Thyroid gland (tissue), 4 donors: ENCODE measurements around the gene EPHA1.

Source experiments
- CTCF ChIP-seq, 6 experiments: fragments of 200-600 bp in 3 of 6; fragments of 450-650 bp in 3 of 6; sonication (generic) in 3 of 6; IDR thresholded peaks; one replicate each; pipeline ENCODE4 v1.5.1; 2016 to 2019; ENCODE audit warnings: antibody characterized with exemption in 6 of 6, mild to moderate bottlenecking in 2 of 6, inconsistent platforms in 1 of 6, moderate library complexity in 1 of 6
- POLR2A ChIP-seq, 2 donors: fragments of 450-650 bp; IDR thresholded peaks; one replicate each; pipeline ENCODE4 v1.6.1; 2017; ENCODE audit warnings: antibody characterized with exemption in 2 of 2, mild to moderate bottlenecking in 2 of 2, moderate library complexity in 1 of 2

DNA sequence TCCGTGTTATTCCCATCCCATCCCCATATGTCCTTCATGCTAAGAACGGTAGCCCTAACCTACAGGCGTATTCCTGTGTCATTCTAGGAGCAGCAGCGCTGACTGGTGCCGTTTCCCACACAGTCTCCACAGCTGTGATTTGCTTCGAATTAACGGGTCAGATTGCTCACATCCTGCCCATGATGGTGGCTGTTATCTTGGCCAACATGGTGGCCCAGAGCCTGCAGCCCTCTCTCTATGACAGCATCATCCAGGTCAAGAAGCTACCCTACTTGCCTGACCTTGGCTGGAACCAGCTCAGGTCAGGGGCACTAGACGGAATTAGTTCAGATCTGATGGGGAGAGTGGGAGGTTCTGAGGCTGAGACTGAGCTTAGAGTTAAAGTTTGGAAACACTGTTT is 66.8 kb downstream of the EPHA1 start:
- no peak for TF ChIP-seq CTCF (IDR thresholded peaks at IDR 0.05)
- no peak for TF ChIP-seq POLR2A (IDR thresholded peaks at IDR 0.05)
